D341Med (cell line): ENCODE results near the gene FGF22.
A peak's percentile ranks its signal among the peaks of the same experiment; 100 is the strongest.
"Not testable (repeated sequence)": the region's sequence is repeated elsewhere in the genome, so short reads cannot be mapped to it uniquely, and the experiment has no call there.

ENCODE experiments used
- DNase-seq: peaks from one replicate; pipeline ENCODE4 v3.0.0; 2012; ENCODE audit warnings: low spot score

FGF22 gene

DNA sequence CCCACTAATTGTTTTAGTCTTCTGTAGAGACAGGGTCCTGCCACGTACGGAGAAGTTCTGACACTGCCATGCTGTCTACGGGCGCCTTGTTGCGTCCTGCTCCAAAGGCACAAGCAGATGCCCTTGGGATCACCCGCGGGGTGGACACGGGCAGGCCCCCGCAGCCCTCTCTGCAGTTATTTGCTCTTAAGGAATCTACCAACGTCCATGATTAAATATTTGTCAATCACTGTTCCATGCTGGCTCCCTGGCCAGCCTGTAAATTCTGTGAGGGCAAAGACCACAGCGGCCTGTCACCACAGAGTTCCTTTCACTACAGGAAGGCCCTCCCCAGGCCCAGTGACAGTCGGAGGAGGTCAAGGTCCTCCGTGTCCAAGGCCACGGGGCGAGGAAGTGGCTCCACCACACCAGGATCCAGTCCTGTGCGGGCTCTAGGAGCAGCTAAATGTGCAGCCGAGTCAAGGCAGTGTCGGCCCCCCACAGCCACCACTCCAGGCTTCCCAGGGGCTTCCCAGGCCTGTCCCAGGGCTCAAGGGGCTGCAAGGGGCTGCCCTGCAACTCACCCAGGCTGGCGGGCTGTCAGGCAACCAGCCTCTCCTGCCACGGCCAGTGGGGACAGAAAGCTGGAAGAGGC is 21.2 kb downstream of the FGF22 start:
- no peak for DNase-seq

DNA sequence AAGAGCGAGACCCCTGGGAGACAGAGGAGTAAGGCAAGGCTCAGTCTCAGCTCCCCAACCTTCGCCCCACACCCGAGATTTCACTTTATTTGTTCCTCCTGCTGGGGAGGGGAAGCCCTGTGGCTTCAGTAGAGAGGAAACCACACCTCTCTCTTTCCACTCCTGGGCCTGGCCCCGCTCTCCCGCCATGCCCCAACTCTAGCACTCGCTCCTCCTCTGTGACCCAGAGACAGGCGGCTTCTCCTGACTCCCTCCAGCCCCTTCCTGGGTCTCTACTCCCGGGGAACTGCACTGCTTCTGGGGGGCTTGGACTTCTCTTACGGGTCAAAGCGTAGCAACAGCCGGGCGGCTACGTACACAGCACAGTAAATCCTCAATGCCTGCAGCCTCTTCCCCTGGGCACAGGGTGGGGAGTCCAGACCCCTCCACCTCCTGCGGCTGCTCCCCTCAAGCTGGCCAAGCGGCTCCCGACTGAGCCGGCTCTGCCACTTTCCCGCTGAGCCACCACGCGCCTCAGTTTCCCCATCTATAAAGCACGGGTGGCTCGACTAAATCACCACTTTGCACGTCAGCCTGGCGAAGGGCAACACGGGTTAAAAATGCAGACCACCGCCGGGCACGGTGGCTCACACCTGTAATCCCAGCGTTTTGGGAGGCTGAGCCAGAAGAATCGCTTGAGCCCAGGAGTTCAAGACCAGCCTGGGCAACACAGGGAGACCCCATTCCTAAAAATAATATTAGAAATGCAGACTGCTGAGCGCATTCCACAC is 21.9 kb downstream of the FGF22 start:
- no peak for DNase-seq

DNA sequence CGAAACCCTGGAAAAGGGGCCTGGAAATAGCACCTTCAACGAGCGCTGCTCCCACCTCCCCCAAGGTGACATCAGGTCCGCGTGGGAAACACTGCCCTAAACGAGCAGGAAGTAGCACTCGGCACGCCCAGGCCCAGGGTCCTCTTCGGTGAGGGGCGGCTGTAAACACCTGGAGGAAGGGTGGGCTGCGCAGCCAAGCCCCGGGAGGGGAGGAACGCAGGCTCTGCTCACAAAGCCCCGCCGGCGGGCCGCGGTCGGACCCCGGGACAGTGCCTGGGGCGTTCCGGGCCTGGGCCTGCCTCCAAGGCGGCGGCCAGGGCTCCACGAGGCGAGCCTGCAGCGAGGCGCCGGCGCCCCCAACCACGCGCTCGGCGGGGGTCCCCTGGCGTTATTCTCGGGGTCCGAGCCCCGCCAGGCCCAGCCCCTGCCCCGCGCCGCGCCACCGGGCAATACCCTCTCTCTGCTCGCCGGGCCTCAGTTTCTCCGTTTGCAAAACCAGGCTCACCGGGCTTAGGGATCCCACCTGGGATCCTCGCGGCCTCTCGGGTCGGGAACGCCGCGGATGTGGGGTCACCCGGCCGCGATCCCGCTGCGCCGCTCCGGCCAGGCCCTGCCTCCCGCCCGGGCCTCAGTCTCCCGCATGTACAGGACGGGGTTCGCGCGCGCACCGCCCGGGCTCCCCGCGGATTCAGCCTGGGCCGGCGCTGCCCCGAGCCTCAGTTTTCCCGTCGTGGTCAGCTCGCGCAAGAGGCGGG is 22.7 kb downstream of the FGF22 start:
- peak; percentile 68 for DNase-seq

DNA sequence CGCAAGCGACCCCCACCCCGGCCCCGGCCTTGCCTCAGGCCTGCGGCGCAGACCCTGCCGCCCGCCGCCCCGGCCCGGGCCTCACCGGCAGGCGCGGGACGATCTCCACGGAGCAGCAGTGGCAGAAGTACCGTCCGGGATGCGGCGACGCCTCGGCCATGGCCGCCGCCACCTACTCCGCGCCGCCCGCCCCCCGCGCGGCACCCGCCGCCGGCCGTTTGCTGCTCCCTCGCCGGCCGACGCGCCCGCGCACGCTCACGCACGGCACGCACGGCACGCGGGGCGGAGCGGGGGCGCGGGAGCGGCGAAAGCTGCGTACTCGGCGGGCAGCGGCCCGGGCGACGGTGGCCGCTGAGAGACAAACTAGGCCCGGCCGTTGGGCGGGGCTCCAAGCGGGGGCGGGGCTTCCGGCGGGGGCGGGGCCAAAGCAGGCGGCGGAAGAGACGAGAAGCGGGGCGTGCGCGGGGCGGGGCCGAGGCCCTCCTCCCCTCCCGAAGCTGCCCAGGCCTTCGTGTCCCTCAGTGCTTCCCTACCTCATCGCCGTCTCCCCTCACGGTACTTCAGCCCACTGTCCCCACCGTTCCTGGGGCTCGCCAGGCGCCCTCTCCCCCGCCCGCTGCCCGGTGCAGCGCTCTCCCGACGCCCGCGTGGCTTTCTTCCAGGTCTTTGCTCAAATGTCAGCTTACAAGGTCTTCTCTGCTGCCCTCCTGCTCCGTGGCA is 23.4 kb downstream of the FGF22 start, which contains the start of gene RNF126:
Gene RNF126 (minus strand): TSS at position 253 of the 720 bp plus-strand sequence. CDS start 93 bp downstream, at position 160.
- DNase-seq: peak; percentile 98

DNA sequence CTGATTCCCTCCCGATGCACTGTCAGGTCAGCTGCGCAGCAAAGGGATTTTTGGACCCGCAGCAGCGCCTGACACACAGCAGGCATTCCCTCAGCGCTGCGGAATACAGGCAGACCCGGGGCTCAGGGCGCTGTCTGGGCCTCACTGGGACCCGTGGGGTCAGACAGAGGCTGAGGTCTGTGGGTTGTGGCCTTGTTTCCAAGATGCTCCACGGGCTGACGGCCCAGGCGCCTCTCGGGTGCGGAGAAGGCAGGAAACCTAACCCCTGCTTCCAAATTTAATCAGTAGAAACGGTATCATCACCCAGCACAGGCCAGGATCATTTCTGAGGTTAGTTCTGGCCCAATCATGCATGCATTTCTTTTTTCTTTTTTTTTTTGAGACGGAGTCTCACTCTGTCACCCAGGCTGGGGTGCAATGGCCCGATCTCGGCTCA is 24.0 kb downstream of the FGF22 start:
- DNase-seq: no peak

DNA sequence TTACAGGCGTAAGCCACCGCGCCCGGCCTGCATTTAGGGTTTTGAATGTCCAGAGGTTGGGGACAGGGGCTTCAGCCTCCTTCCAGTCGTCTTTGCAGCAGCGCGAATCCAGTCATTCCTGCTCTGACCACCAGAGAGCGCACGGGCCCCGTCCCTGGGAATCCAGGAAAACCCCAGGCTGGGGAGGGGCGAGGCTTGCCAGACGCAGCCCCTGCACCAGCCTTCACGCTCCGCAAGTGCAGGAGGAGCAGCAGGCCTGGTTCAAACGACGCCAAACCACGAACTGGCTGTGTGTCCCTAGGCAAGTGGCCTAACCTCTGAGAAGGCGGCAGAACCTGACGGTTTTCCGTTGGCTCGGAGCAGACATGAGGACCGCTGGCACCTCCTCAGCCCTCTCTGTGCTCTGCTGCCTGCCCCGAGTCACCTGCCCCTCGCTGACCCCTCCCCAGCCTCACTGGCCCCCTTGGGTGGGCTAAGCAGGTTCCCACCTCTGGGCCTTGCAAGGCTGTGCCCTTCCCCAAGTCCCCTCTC is 25.3 kb downstream of the FGF22 start:
- peak; percentile 92 for DNase-seq

DNA sequence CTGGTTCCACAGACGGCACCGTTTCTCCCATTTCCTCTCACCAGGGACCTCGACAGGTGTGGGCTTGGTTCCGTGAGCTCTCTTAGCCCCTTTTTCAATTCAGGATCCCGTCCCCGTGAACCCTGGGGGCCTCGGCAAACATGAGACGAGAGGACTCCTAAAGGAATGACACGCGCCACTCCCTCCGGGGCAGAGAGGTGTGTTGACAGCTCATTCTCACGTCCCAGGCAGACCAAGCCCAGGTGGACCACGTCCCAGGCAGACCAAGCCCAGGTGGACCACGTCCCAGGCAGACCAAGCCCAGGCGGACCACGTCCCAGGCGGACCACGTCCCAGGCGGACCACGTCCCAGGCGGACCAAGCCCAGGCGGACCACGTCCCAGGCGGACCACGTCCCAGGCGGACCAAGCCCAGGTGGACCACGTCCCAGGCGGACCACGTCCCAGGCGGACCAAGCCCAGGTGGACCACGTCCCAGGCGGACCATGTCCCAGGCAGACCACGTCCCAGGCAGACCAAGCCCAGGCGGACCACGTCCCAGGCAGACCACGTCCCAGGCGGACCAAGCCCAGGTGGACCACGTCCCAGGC is 27.4 kb downstream of the FGF22 start:
- DNase-seq: not testable (repeated sequence)

DNA sequence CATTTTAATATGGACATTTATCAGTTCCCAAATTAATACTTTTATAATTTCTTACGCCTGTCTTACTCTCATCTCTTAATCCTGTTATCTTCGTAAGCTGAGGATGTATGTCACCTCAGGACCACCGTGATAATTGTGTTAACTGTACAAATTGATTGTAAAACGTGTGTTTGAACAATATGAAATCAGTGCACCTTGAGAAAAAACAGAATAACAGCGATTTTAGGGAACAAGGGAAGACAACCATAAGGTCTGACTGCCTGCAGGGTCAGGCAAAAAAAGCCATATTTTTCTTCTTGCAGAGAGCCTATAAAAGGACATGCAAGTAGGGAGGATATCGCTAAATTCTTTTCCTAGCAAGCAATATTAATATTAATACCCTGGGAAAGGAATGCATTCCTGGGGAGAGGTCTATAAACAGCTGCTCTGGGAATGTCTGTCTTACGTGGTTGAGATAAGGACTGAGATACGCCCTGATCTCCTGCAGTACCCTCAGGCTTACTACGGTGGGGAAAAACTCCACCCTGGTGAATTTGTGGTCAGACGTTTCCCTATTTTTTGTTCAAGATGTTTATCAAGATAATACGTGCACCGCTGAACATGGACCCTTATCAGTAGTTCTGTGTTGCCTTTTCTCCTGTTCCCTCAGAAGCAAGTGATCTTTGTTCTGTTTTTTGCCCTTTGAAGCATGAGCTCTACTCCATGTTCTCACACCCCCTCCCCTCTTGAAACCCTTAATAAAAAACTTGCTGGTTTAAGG is 29.2 kb downstream of the FGF22 start:
- DNase-seq: not testable (repeated sequence)

DNA sequence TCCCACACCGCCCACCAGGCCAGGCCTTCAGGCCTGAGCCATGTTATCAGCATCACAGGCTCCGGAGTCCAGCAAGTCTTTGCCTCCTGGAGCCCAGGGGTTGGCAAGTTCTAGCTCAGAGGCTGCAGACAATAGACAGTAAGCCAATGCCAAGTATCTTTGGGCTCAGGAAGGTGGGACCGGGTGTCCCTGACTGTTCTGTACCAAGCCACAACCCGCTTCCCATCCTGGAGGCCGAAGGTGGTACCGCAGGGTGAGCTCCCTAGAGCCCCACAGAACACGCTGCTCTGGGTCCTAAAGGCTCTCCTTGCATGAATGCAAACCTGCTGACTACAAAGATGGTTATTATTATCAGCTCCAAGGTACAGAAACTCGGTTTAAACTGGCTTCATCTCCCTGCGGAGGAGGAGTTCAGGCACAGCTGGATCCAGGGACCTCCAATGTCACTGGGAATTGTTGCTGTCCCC is 31.0 kb downstream of the FGF22 start:
- no peak for DNase-seq

DNA sequence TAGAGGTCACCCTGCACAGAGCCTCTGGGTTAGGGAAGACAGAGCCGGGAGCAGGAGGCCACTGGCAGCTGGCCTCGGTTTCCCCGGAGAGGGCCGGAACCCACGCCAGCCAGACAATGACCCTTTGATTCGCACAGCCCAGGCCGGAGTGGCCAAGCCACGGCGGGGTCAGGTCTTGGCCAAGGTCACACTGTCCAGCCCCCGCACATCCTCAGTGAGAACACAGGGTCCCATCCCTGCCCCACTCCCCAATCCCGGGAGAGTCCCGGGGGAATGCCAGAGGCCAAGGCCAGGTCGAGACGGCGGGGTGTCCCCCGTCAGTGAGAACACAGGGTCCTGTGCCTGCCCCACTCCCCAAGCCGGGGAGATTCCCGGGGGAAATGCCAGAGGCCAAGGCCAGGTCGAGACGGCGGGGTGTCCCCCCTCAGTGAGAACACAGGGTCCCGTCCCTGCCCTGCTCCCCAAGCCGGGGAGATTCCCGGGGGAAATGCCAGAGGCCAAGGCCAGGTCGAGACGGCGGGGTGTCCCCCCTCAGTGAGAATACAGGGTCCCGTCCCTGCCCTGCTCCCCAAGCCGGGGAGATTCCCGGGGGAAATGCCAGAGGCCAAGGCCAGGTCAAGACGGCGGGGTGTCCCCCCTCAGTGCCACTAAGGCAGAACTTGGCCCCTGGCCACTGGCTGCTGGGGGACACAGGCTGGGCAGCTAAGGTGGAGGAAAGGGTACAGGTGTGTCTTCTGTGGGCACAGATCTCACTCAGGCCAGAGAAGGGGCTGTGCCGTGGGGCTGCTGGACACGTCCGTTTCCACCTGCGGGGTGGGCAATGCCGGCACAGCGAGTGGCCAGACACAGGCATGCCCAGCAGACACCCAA is 34.8 kb downstream of the FGF22 start:
- DNase-seq: no peak

DNA sequence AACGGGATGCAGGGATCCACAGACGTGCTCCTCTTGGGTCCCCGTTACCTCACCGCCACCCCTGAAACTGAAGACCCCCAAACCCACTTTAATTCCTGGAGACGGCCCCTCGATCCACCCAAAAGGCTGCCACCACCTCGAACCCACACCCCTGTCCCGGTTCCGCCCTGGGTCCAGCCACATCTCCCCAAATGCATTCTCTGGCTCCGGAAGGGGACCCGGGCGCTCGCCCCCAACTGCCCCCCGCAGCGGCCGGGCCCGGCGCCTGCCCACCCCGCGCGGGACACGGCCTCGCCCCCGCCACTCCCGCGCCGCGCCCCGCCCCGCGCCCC is 36.3 kb downstream of the FGF22 start:
- DNase-seq: no peak

DNA sequence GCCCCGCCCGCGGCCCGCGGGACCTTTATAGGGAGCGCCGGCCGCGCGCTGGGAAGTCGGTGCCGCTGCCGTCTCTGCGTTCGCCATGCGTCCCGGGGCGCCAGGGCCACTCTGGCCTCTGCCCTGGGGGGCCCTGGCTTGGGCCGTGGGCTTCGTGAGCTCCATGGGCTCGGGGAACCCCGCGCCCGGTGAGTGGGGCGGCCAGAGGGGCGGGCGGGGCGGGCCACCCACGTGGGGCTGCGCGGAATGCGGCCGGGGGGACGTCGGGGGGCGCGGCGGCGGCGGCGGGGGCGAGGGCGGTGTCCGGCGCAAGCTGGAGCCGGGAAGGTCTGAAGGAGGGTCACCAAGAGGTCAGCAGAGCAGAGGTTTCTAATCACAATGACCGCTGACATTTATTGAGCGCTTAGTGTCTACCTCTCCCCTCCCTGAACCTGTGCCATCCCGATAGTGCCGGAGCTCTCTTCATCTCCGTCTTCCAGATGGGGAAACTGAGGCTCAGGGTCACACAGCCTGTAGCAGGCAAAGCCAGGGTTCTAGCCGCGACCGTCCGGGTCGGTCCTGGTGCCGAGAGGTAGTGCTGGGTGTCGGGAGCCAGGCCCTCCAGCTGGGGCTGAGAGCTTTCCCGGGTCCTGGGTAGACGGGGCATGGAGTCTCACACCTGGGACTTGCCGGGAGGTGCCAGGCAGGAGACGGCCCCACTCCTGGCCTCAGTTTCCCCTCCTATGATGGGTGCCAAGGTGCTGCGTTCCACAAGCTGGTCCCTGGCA is 36.8 kb downstream of the FGF22 start, which contains the start of gene FSTL3:
Gene FSTL3 (plus strand): TSS at position 54 of the 767 bp plus-strand sequence. CDS start 32 bp downstream, at position 86.
- peak; percentile 62 for DNase-seq

DNA sequence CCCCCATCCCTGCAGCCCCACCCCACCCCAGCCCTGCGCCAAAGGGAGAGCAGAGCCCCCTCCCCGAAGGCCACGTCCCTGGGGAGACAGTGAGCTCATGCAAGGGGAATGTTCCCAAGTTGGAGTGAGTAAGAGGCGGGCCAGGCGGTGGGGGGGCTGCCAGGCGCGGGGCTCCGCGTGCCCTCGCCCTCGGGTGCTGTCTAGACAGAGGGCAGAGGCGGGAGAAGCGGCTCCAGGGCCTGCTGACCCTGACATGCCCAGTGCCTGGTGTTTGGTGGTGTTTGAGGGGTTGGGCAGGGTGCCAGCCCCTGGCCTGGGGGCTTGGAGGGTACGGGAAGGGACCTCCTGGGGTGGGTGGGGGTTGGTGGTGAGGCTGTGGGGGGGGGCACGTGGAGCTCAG is 37.5 kb downstream of the FGF22 start:
- DNase-seq: no peak

DNA sequence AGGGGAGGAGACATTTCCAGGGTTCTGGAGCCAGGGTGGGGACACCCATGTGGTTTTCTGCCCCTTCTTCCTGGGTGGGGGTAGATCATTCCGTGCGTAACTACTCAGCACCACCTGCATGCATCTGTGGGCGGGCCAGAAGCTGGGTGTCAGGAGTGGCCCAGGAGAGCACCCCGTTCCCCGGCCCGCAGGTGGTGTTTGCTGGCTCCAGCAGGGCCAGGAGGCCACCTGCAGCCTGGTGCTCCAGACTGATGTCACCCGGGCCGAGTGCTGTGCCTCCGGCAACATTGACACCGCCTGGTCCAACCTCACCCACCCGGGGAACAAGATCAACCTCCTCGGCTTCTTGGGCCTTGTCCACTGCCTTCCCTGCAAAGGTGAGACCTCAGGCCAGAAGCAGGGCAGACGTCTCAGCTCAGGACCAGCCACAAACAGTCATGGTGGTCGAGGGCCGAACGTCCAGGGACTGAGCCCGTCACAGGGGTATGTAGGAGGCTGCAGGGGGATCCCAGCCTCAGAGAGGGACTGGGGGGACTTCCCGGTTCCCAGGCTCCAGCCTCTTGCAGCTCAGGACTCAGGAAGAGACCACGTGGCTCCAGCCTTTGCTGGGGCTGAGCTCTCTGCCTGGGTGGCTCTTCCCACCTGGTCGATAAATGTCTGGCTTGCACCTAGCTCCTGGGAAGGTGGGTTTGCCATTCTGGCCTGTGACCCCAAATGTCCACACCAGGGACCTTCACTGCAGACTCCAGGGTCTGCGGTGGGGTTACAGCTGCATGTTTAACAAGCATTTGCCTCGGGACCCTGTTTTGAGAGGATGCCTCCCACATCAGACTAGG is 38.1 kb downstream of the FGF22 start:
- DNase-seq: no peak

DNA sequence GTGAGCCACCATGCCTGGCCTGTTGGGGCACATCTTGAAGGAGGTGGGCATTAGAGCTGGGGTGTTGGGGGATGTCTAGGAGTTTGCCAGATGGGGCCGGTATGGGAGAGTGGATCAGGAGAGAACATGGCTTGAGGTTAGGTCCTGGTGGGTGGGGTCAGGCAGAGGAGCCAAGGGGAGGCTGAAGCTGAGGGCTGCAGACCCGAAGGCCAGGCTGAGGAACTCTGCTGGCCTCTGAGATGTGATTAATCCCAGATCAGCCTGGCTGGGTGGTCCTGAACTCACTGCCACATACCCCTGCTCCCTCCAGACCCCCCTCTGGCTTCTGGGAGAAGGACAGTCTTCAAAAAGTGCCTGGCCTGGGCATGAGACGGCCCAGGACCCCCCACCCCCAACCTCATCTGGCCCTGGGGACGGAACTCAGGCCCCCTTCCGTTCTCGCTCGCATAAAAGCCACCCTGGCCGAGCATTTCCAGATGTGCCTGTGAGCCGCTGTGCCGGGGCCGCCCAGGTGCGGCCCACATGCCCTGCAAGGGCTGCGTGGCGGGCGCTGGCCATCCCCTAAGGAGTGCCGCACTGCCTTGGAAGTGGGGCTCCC is 39.2 kb downstream of the FGF22 start:
- DNase-seq: no peak

DNA sequence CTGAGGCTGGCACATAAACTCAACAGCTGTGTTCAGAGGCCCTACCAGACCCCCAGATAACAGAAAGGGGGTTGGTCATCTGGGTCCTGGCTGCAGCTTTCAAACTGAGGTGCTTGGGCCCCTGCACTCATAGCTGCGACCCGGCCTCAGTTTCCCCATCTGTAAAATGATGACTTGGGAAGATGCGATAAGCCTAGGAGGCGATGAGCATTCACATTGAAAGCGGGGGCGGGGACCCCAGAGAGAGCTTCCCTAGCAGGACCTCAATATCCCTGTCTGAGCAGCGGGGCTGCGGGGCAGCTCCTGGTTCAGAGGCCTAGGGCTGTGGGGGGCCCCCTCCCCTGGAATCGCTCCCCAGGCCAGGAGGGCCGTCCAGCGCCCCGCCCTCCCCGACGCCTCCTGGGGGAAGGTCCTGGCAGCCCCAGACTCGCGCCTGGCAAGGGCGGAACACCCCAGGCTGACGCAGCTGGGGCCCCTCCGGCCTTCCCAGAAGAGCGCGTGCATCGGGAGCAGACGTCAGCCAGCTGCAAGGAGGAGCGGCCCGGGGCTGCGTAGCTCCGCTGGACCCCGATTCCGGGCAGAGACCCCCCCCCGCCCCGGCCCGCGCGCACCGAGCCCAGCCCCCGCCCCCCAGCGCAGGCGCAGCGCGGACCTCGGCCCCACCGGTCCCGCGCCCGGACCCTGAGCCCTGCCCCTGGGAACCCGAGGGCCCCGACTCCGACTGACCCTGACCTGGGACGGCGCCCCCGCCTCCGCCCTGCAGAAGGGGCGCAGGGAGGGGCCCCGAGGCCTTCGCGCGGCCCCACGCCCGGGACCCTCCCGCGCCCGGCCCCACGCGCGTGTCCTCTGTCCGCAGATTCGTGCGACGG is 40.0 kb downstream of the FGF22 start:
- DNase-seq: peak; percentile 75
